Progenitor cell of endocrine pancreas (in vitro differentiated cells): ENCODE data around the gene SS18L1. TPM values are rescaled to one million over a fixed set of nuclear protein-coding genes. Genes with fewer than 3 reads are reported as not detected.

Experiments
- DNase-seq: peaks from one replicate; pipeline ENCODE4 v3.0.0; 2021; ENCODE audit warnings: low spot score; ENCODE audit not compliant: unreplicated experiment
- H3K27ac Mint-ChIP-seq: 2 replicates; pipeline ENCODE4 v1.8.0; 2021; ENCODE audit warnings: mild to moderate bottlenecking, moderate library complexity, mixed read lengths
- H3K27me3 Mint-ChIP-seq: 2 replicates; pipeline ENCODE4 v1.8.0; 2021; ENCODE audit warnings: mixed read lengths
- H3K36me3 Mint-ChIP-seq: 2 replicates; pipeline ENCODE4 v1.8.0; 2022; ENCODE audit warnings: mixed read lengths; ENCODE audit not compliant: insufficient read depth
- H3K4me1 Mint-ChIP-seq: 2 replicates; pipeline ENCODE4 v1.8.0; 2021; ENCODE audit warnings: low read depth, mixed read lengths
- H3K4me3 Mint-ChIP-seq: 2 replicates; pipeline ENCODE4 v1.8.0; 2021; ENCODE audit warnings: low read depth, mild to moderate bottlenecking, moderate library complexity, mixed read lengths
- H3K9me3 Mint-ChIP-seq: 2 replicates; pipeline ENCODE4 v1.8.0; 2021; ENCODE audit warnings: low read depth, mixed read lengths
- total RNA-seq: library from RNA; stranded (reverse); gene quantifications from 2 replicates; pipeline ENCODE4 v1.2.1, GENCODE V29; 2021
- TF ChIP-seq, protein P1 (sequence below): fragments of 200-600 bp; sonication (generic); IDR thresholded peaks from one replicate; pipeline ENCODE4 v1.5.0; 2021; ENCODE audit warnings: antibody characterized with exemption, mild to moderate bottlenecking; ENCODE audit not compliant: unreplicated experiment

Gene SS18L1
- total RNA-seq, 1 donor from 2014 or later: 29.8 TPM

- Mint-ChIP-seq H3K27ac (no peak overlapping the region), H3K4me3 (no peak overlapping the region), H3K4me1 (no peaks in the 10 kb centered on the region), H3K36me3 (peaks cover 6% of the 10 kb centered on the region), H3K27me3 (no peaks in the 10 kb centered on the region), H3K9me3 (no peaks in the 10 kb centered on the region)
- TF ChIP-seq, protein P1, sequence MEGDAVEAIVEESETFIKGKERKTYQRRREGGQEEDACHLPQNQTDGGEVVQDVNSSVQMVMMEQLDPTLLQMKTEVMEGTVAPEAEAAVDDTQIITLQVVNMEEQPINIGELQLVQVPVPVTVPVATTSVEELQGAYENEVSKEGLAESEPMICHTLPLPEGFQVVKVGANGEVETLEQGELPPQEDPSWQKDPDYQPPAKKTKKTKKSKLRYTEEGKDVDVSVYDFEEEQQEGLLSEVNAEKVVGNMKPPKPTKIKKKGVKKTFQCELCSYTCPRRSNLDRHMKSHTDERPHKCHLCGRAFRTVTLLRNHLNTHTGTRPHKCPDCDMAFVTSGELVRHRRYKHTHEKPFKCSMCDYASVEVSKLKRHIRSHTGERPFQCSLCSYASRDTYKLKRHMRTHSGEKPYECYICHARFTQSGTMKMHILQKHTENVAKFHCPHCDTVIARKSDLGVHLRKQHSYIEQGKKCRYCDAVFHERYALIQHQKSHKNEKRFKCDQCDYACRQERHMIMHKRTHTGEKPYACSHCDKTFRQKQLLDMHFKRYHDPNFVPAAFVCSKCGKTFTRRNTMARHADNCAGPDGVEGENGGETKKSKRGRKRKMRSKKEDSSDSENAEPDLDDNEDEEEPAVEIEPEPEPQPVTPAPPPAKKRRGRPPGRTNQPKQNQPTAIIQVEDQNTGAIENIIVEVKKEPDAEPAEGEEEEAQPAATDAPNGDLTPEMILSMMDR: no peak
- no peak for DNase-seq
These were observed 22.3 kb downstream of the SS18L1 start for GRCh38 chr20:62165762-62166399.

DNA sequence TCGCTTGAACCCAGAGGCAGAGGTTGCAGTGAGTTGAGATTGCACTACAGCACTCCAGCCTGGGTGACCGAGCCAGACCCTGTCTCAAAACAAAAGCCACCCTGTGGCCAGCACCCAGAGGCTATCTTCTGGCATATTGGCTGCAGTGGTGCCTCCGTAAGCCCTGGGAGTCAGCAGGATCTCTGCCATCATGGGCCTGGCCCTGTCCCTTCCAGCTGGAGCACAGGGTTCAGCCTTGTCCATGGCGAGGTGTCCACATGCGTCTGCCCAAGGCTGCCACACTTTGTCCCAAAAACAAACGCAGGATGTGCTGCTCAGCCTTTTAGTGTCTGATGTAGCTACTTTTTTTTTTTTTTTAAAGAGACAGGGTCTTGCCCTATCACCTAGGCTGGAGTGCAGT lies 23.9 kb downstream of the SS18L1 start:
- TF ChIP-seq, protein P1: no peak
- no peaks in the 10 kb centered on the region for H3K9me3 Mint-ChIP-seq
- DNase-seq: no peak
- peaks cover 8% of the 10 kb centered on the region for H3K36me3 Mint-ChIP-seq
- H3K4me3 Mint-ChIP-seq: no peak overlapping the region
- H3K27ac Mint-ChIP-seq: no peak overlapping the region
- H3K27me3 Mint-ChIP-seq: no peaks in the 10 kb centered on the region
- no peaks in the 10 kb centered on the region for H3K4me1 Mint-ChIP-seq

DNA sequence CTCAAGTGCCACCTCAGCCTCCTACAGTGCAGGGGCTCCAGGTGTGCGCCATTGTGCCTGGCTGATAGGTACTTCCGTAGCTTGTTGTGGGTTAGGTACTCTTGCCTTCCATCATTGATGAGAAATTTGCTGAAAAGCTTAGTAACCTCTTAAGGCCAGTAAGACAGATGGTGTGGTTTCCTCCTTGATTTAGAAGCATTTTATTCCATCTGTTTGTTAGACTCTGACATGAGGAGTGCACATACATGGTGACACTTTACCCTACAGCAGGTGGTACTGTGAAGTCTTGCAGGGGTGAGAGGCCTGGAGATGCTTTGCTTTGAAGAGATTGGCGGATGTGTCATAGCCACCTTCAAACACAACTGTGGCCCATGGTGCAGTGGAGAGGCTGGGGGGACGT lies 24.5 kb downstream of the SS18L1 start:
- Mint-ChIP-seq H3K27ac (no peak overlapping the region), H3K36me3 (peaks cover 8% of the 10 kb centered on the region), H3K9me3 (no peaks in the 10 kb centered on the region), H3K4me3 (no peak overlapping the region), H3K27me3 (no peaks in the 10 kb centered on the region), H3K4me1 (no peaks in the 10 kb centered on the region)
- TF ChIP-seq, protein P1: no peak
- DNase-seq: no peak

DNA sequence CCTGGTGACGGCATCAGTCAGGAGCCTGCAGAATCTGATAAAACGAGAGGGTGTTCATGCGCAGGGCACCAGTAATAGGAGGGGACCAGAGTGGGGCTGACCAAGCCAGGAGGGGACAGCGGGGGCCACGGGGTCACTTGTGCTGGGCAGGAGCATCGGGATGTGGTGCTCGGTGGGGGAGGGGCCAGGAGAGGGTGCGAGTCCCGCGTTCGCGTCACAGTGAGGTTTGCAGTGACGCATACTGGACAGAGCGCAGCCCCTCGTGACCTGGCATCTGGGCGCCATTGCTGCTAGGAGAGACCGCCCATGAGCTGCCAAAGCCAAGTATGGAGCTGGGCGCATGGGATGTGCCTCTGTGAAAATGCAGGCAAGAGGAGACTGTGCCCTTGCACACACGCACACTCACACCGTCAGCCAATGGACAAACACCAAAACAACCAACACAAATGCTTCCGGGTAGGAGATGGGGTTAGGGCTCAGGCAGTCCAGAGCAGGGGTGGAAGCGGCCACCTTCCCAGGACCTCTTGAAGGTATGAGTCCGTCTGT lies 25.4 kb downstream of the SS18L1 start:
- Mint-ChIP-seq H3K9me3 (no peaks in the 10 kb centered on the region), H3K36me3 (peaks cover 9% of the 10 kb centered on the region)
- TF ChIP-seq, protein P1: no peak

DNA sequence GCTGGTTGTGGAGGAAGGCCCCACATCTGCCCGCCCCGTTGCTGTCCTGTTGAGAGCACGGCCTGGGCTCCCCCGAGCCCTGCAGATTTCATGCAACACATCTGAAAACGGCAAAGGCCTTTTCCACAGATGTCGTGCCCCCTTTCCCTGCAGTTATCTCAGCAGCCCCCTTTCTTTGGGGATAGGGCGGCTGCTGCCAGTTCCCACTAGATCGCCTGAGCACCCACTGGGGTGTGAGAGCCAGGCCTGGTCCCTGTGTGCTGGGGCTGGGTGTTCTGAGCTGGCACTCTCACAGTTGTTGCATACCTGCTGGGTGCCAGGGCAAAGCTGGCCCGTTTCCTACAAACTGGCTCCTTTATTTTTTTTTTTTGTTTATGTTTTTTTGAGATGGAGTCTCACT lies 27.0 kb downstream of the SS18L1 start:
- DNase-seq: no peak
- Mint-ChIP-seq H3K36me3 (peaks cover 13% of the 10 kb centered on the region), H3K4me1 (no peaks in the 10 kb centered on the region), H3K4me3 (no peak overlapping the region), H3K27me3 (no peaks in the 10 kb centered on the region), H3K9me3 (no peaks in the 10 kb centered on the region), H3K27ac (no peak overlapping the region)
- TF ChIP-seq, protein P1: no peak

More for the DNA sequence above, 25.4 kb downstream of the SS18L1 start:
- DNase-seq: no peak
- Mint-ChIP-seq H3K27me3 (no peaks in the 10 kb centered on the region), H3K4me1 (no peaks in the 10 kb centered on the region), H3K27ac (no peak overlapping the region), H3K4me3 (no peak overlapping the region)
